ENCODE data around the gene KLHL3. TPM values are rescaled to one million over a fixed set of nuclear protein-coding genes. Genes with fewer than 3 reads are reported as not detected.

KLHL3 gene
- total and polyA plus RNA-seq, 4 donors: 0.91 to 8.8 (median 3.7) TPM

DNA sequence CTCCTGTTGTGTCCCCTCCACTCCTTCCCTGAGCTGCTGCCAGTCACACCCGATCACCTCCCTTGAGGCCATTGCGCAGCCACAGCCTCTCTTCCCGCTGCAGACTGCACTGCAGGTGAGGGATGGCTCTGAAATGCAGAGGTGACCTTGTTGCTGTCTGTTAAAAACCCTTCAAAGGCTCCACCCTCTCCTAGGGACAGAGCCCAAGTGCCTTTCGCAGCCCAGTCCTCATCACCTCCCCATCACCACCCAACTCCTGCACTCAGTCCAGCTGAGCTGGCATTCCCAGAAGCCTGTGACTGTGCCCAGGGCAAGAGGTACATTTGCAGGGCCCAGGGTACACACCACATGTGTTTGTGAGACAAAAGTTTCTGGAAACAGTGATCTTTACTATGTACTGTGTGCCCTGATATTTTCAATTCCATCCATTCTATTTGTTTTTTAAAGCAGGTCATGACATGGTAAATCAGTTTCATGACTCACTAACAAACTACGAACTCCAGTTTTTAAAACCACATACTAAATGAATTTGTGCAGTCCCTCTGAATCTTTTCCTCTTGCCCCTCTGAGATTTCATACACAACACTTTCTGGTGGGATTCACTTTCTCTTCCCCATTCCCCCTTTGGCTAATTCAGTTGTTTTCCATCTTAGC, 163.7 kb downstream of the KLHL3 start:
- Histone ChIP-seq H3K27me3 (ENCODE audit: control insufficient read depth in 4 of 4, insufficient read depth in 4 of 4, low read length in 3 of 4) (no peaks in the 10 kb centered on the region), H3K27ac (ENCODE audit: low read depth in 1 of 2, low read length in 2 of 2) (no peak overlapping the region), H3K9ac (ENCODE audit: low read depth in 1 of 2, low read length in 2 of 2) (no peak overlapping the region), H3K4me1 (ENCODE audit: control insufficient read depth in 4 of 4, insufficient read depth in 4 of 4, low read length in 3 of 4) (no peaks in the 10 kb centered on the region), H3K4me3 (ENCODE audit: low read depth in 1 of 3, low read length in 3 of 3) (no peak overlapping the region), H3K36me3 (ENCODE audit: control insufficient read depth in 4 of 4, insufficient read depth in 3 of 4, low read depth in 1 of 4, low read length in 3 of 4) (no peaks in the 10 kb centered on the region), H3K9me3 (ENCODE audit: control insufficient read depth in 4 of 4, low read length in 3 of 4) (no peaks in the 10 kb centered on the region)
- WGBS: 90% methylated on average over 5 of the region's 5 CpGs
- no peak for DNase-seq (ENCODE audit: low spot score)
- TF ChIP-seq, protein P1, sequence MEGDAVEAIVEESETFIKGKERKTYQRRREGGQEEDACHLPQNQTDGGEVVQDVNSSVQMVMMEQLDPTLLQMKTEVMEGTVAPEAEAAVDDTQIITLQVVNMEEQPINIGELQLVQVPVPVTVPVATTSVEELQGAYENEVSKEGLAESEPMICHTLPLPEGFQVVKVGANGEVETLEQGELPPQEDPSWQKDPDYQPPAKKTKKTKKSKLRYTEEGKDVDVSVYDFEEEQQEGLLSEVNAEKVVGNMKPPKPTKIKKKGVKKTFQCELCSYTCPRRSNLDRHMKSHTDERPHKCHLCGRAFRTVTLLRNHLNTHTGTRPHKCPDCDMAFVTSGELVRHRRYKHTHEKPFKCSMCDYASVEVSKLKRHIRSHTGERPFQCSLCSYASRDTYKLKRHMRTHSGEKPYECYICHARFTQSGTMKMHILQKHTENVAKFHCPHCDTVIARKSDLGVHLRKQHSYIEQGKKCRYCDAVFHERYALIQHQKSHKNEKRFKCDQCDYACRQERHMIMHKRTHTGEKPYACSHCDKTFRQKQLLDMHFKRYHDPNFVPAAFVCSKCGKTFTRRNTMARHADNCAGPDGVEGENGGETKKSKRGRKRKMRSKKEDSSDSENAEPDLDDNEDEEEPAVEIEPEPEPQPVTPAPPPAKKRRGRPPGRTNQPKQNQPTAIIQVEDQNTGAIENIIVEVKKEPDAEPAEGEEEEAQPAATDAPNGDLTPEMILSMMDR (IDR thresholded peaks at IDR 0.05; ENCODE audit: low read depth, low read length, missing input control): no peak
- no peak for TF ChIP-seq JUND (IDR thresholded peaks at IDR 0.05)
- no peak for TF ChIP-seq HNF4G (IDR thresholded peaks at IDR 0.05)
- TF ChIP-seq, protein P2, sequence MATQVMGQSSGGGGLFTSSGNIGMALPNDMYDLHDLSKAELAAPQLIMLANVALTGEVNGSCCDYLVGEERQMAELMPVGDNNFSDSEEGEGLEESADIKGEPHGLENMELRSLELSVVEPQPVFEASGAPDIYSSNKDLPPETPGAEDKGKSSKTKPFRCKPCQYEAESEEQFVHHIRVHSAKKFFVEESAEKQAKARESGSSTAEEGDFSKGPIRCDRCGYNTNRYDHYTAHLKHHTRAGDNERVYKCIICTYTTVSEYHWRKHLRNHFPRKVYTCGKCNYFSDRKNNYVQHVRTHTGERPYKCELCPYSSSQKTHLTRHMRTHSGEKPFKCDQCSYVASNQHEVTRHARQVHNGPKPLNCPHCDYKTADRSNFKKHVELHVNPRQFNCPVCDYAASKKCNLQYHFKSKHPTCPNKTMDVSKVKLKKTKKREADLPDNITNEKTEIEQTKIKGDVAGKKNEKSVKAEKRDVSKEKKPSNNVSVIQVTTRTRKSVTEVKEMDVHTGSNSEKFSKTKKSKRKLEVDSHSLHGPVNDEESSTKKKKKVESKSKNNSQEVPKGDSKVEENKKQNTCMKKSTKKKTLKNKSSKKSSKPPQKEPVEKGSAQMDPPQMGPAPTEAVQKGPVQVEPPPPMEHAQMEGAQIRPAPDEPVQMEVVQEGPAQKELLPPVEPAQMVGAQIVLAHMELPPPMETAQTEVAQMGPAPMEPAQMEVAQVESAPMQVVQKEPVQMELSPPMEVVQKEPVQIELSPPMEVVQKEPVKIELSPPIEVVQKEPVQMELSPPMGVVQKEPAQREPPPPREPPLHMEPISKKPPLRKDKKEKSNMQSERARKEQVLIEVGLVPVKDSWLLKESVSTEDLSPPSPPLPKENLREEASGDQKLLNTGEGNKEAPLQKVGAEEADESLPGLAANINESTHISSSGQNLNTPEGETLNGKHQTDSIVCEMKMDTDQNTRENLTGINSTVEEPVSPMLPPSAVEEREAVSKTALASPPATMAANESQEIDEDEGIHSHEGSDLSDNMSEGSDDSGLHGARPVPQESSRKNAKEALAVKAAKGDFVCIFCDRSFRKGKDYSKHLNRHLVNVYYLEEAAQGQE (IDR thresholded peaks at IDR 0.05): no peak
- no peak for TF ChIP-seq GABPA (IDR thresholded peaks at IDR 0.05 in 1 of 2, conservative IDR thresholded peaks at IDR 0.05 in 1 of 2)
- TF ChIP-seq HNF4A (conservative IDR thresholded peaks at IDR 0.05): no peak
- no peak for TF ChIP-seq FOXA2 (IDR thresholded peaks at IDR 0.05)
- TF ChIP-seq, protein P3, sequence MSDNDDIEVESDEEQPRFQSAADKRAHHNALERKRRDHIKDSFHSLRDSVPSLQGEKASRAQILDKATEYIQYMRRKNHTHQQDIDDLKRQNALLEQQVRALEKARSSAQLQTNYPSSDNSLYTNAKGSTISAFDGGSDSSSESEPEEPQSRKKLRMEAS (IDR thresholded peaks at IDR 0.05): no peak

DNA sequence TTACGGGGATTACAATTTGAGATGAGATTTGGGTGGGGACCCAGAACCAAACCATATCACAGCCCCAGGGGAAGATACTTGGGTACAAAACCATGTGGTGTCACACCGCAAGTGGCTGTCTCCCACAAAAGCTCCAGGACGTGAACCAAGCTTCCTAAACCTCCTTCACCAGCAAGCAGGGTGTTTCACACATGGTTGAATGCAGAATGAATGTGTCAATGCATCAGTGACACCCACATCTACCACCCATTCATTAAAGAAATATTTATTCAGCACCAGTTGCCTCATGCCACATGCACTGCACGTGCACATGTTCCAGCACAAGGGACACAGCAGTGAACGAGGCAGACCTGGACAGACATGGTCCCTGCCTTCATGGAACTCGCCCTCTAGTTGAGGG, 165.8 kb downstream of the KLHL3 start:
- H3K36me3 ChIP-seq (ENCODE audit: control insufficient read depth in 4 of 4, insufficient read depth in 3 of 4, low read depth in 1 of 4, low read length in 3 of 4): no peaks in the 10 kb centered on the region
- TF ChIP-seq HNF4A (conservative IDR thresholded peaks at IDR 0.05): no peak
- TF ChIP-seq HNF4G (IDR thresholded peaks at IDR 0.05): no peak
- TF ChIP-seq, protein P4, sequence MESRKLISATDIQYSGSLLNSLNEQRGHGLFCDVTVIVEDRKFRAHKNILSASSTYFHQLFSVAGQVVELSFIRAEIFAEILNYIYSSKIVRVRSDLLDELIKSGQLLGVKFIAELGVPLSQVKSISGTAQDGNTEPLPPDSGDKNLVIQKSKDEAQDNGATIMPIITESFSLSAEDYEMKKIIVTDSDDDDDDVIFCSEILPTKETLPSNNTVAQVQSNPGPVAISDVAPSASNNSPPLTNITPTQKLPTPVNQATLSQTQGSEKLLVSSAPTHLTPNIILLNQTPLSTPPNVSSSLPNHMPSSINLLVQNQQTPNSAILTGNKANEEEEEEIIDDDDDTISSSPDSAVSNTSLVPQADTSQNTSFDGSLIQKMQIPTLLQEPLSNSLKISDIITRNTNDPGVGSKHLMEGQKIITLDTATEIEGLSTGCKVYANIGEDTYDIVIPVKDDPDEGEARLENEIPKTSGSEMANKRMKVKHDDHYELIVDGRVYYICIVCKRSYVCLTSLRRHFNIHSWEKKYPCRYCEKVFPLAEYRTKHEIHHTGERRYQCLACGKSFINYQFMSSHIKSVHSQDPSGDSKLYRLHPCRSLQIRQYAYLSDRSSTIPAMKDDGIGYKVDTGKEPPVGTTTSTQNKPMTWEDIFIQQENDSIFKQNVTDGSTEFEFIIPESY (IDR thresholded peaks at IDR 0.05): no peak
- TF ChIP-seq, protein P3 (IDR thresholded peaks at IDR 0.05): no peak
- no peak for TF ChIP-seq GABPA (IDR thresholded peaks at IDR 0.05 in 1 of 2, conservative IDR thresholded peaks at IDR 0.05 in 1 of 2)
- TF ChIP-seq JUND (IDR thresholded peaks at IDR 0.05): no peak
- no peak for TF ChIP-seq FOXA2 (IDR thresholded peaks at IDR 0.05)
- TF ChIP-seq YY1 (IDR thresholded peaks at IDR 0.05): no peak
- TF ChIP-seq NR2F2 (IDR thresholded peaks at IDR 0.05): no peak
- TF ChIP-seq, protein P2 (IDR thresholded peaks at IDR 0.05): no peak
- TF ChIP-seq TAF1 (conservative IDR thresholded peaks at IDR 0.05): no peak
- TF ChIP-seq RXRA (IDR thresholded peaks at IDR 0.05): no peak
- TF ChIP-seq RAD21 (IDR thresholded peaks at IDR 0.05): no peak
- no peak for TF ChIP-seq FOXA1 (IDR thresholded peaks at IDR 0.05)
- WGBS: 86% methylated on average over 6 of the region's 6 CpGs

More for the DNA sequence above, 165.8 kb downstream of the KLHL3 start:
- no peak overlapping the region for H3K9ac ChIP-seq (ENCODE audit: low read depth in 1 of 2, low read length in 2 of 2)
- H3K4me1 ChIP-seq (ENCODE audit: control insufficient read depth in 4 of 4, insufficient read depth in 4 of 4, low read length in 3 of 4): no peaks in the 10 kb centered on the region
- no peaks in the 10 kb centered on the region for H3K27me3 ChIP-seq (ENCODE audit: control insufficient read depth in 4 of 4, insufficient read depth in 4 of 4, low read length in 3 of 4)
- H3K4me3 ChIP-seq (ENCODE audit: low read depth in 1 of 3, low read length in 3 of 3): no peak overlapping the region
- no peak overlapping the region for H3K27ac ChIP-seq (ENCODE audit: low read depth in 1 of 2, low read length in 2 of 2)
- H3K9me3 ChIP-seq (ENCODE audit: control insufficient read depth in 4 of 4, low read length in 3 of 4): no peaks in the 10 kb centered on the region
- DNase-seq (ENCODE audit: low spot score): no peak

Measured in liver (tissue), 9 donors.